Activated CD8-positive, alpha-beta memory T cell treated with anti-CD3 and anti-CD28 coated beads for 1 hour (primary cell): ENCODE results near the gene GNGT2.

ENCODE experiments used
- DNase-seq, 2 donors: peaks; one replicate each; pipeline ENCODE4 v3.0.0-alpha.2; 2020; ENCODE audit warnings: low read depth in 1 of 2; ENCODE audit errors: extremely low read depth in 1 of 2

The GNGT2 gene

GRCh38 chr17:49210158-49211029 lies at the start of gene GNGT2, which contains the start of gene ABI3:
Gene GNGT2 (minus strand): TSS chr17:49210574. CDS start chr17:49207422, 3,152 bp downstream.
Gene ABI3 (plus strand): TSS chr17:49210707. CDS start chr17:49210725, 18 bp downstream.
- DNase-seq = no peak

GRCh38 chr17:49259663-49260010 lies 49.3 kb upstream of the GNGT2 start:
- DNase-seq = no peak

GRCh38 chr17:49258394-49258793 lies 48.0 kb upstream of the GNGT2 start:
- DNase-seq = no peak

- DNase-seq = no peak
These were observed 44.8 kb upstream of the GNGT2 start for GRCh38 chr17:49255125-49255524.

GRCh38 chr17:49254066-49254465 lies 43.7 kb upstream of the GNGT2 start:
- no peak for DNase-seq

- no peak for DNase-seq
These were observed 41.8 kb upstream of the GNGT2 start for GRCh38 chr17:49252148-49252695.

GRCh38 chr17:49249890-49250522 lies 39.6 kb upstream of the GNGT2 start:
- DNase-seq = no peak

- DNase-seq = no peak
These were observed 39.0 kb upstream of the GNGT2 start for GRCh38 chr17:49249292-49249794.

- no peak for DNase-seq
These were observed 37.6 kb upstream of the GNGT2 start for GRCh38 chr17:49247944-49248343.

GRCh38 chr17:49244839-49245238 lies 34.5 kb upstream of the GNGT2 start:
- DNase-seq = no peak

GRCh38 chr17:49242813-49243212 lies 32.4 kb upstream of the GNGT2 start:
- DNase-seq = no peak

- DNase-seq = no peak
These were observed 31.5 kb upstream of the GNGT2 start for GRCh38 chr17:49241692-49242397.

- no peak for DNase-seq
These were observed 30.7 kb upstream of the GNGT2 start for GRCh38 chr17:49241040-49241439.

GRCh38 chr17:49240619-49241018 lies 30.2 kb upstream of the GNGT2 start:
- no peak for DNase-seq

GRCh38 chr17:49239963-49240362 lies 29.6 kb upstream of the GNGT2 start:
- DNase-seq = no peak

GRCh38 chr17:49235896-49236295 lies 25.5 kb upstream of the GNGT2 start:
- no peak for DNase-seq

- DNase-seq = no peak
These were observed 24.2 kb upstream of the GNGT2 start for GRCh38 chr17:49234509-49235080.

- no peak for DNase-seq
These were observed 21.2 kb upstream of the GNGT2 start for GRCh38 chr17:49231563-49231894.

GRCh38 chr17:49230636-49231562 lies 20.5 kb upstream of the GNGT2 start, which contains the start of gene PHOSPHO1:
Gene PHOSPHO1 (minus strand): TSS chr17:49230787. CDS start chr17:49226691, 4,096 bp downstream.
- peak; percentile 67 to 81 for DNase-seq
